Measurements from ENCODE around the gene FBXL4.

- no peak for TF ChIP-seq CTCF (IDR thresholded peaks at IDR 0.05 in 4 of 5, conservative IDR thresholded peaks at IDR 0.05 in 1 of 5)
- no peak for TF ChIP-seq POLR2A (IDR thresholded peaks at IDR 0.05)
Measured at GRCh38 chr6:98825600-98826230, 122.0 kb downstream of the FBXL4 start.

Data from gastrocnemius medialis (tissue), 4 donors.